HG02884 (cell line): ENCODE data around the gene BTBD9.

Source experiments
- ATAC-seq: cut with Tn5 transposase; IDR thresholded peaks from one replicate; pipeline ENCODE4 v1.9.1; 2021; ENCODE audit warnings: mild to moderate bottlenecking, moderate library complexity; ENCODE audit not compliant: unreplicated experiment

The BTBD9 gene

DNA sequence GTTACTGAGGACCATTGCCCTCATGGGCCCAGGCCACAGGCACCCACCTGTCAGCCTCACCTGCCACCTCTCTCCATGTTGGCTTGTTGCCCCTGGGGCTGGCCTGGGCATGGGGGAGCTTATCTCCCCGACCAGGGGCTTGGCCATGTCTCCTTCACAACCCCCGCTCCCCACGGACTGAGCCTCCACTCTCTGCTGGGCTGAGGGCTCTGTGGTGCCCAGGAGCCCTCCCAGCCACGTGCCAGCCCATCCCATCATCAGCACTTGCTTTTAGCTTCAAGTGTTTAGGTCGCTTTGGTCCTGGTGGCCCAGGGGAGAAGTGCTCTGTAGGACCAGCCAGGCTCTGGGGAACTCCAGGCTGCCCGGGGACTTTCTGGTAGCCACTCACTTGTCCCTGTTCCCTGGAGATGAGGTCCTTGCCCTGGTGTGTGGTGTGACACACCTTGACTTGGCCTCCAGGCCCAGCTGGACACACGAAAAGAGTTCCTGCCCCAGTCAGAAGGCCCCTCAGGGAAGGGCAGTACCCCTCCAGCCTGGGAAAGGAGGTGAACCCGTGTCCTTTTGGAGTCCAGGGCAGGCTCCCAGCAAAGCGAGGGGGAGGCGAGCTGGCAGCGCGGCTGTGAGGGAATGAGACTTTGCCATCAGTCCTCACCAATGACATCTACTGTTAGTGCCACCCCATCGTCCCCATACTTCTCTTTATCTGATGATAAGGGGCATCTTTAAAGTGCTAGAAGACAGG, 467.6 kb downstream of the BTBD9 start:
- no peak for ATAC-seq

DNA sequence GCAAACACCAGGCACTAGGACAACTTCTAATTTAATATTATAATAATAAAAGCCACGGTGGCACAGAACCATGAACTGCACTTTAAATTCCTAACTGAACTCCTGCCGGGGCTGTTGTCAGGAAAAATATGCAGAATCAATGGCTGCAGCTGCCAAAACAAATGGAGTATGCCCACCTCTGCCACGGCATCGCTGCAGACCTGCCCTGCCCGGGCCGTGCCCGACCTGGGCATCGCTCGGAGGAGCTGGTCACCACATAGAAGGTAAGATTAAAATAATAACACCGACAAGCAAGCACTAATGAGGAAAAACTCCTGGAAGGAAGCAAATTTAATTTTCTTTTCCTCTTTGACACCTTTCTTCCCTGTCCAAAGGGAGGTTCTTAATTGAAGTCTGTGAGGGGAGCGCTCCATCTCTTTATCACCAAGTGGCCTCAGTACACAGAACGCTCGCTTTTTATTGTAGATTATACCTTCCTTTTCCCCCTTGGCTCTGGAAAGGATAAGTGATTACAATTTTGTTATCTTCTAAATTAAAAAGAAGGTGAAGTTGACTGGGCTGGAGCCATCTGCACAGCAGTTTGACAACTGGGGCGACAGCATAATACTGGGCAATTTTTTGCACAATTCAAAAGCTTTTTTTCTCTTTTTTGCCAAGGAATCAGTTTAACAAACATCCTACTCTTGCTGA, 468.9 kb downstream of the BTBD9 start:
- no peak for ATAC-seq

DNA sequence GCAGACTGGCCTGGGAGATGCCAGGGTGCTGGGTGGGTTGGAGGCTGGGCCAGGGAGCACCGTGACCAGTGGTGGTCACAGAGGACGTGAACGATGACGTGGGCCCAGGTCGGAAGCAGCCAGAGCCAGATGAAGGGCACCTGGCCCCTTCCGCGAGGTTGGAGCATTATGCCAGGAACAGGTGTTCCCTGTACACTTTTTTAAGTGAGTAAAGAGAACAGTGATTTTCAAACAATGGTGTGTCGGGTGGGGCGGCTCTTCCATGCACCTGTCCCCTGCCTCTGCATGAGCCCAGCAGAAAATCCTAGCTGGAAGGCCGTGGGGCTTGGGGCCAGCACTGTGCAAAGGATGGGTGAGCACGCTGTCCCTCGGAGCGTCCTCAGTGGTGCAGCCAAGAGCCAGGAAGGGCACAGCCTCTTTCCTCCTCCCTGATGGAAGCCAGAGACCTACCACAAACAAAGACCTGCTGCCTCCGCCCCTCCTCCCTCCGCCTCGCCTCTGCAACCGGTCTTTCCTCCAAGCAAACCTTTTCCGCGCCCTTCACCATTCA, 469.7 kb downstream of the BTBD9 start:
- no peak for ATAC-seq

- no peak for ATAC-seq
Observed at GRCh38 chr6:38169221-38169976, 470.3 kb downstream of the BTBD9 start.

- ATAC-seq: no peak
Observed at GRCh38 chr6:38168699-38169098, 471.0 kb downstream of the BTBD9 start.

GRCh38 chr6:38168126-38168525, 471.6 kb downstream of the BTBD9 start:
- no peak for ATAC-seq

- no peak for ATAC-seq
Observed at GRCh38 chr6:38167598-38167997, 472.1 kb downstream of the BTBD9 start.

DNA sequence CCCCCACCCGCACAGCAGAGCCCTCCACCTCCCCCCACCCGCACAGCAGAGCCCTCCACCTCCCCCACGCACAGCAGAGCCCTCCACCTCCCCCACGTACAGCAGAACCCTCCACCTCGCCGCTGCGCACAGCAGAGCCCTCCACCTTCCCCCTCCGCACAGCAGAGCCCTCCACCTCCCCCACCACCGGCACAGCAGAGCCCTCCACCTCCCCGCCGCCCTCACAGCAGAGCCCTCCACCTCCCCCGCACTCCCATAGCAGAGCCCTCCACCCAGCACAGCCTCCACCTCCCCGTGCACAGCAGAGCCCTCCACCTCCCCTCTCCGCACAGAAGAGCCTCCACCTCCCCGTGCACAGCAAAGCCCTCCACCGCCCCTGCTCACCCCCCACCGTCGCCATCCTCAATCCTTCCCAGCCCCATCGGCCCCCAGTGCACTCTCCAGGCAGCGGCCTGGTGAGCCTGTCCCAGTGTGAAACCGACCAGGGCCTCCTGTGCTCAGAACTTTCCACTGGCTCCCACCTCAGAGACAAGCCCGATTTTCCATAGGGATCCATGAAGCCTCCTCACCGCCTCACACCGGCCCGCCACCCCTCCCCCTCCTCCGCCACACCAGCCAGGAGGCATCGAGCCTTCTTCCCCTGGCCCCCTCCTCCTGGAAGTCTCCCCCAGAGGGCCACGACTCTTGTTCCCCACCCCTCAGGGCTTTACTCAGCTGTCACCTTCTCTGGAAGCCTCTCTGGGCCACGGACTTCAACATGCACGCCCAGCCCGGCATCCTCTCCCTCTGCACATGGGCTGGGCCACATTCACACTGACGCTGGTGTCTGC, 473.1 kb downstream of the BTBD9 start:
- no peak for ATAC-seq

- no peak for ATAC-seq
Observed at GRCh38 chr6:38164671-38165108, 475.0 kb downstream of the BTBD9 start.

GRCh38 chr6:38164131-38164481, 475.6 kb downstream of the BTBD9 start:
- no peak for ATAC-seq

GRCh38 chr6:38163186-38164130, 476.3 kb downstream of the BTBD9 start:
- no peak for ATAC-seq

GRCh38 chr6:38162493-38163185, 477.1 kb downstream of the BTBD9 start:
- ATAC-seq: no peak

- no peak for ATAC-seq
Observed at GRCh38 chr6:38161754-38162492, 477.8 kb downstream of the BTBD9 start.

GRCh38 chr6:38161331-38161730, 478.4 kb downstream of the BTBD9 start:
- no peak for ATAC-seq

DNA sequence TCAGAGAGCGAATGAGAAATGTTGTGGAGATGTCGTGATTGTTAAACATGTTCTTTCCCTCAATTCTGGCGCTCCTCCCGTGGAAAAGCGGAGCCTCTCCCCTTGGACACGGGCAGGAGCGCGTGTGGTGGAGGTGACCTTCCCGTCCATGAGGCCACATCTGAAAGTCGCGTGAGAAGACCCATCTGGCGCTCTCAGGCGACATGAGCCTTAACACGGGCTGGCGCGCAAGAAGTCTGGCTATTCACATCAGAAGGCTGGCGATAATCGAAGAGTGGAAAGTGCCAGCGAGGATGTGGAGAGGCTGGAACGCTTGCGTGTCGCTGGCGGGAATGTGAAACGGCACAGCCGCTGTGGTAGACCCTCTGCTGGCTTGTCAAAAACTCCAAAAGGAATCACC, 478.9 kb downstream of the BTBD9 start:
- ATAC-seq: no peak

DNA sequence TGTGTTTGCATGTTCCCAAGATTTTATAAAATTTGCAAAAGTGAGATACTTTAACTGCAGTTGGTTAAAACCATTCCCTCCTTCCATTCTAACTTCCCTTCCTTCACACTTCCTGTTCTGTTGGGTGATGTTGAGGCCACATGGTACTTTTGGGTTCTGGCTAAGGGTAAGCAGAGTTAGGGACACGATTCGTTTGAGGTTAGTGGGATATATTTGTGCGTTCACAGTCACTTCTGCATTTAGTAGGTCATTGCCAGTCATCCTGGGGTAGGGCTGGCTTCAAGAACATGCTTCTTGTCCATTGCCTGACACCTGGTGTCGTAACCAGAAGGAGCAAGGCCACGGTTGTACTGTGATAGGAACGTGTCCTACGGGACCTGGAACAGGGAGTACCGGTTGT, 480.1 kb downstream of the BTBD9 start:
- no peak for ATAC-seq

- no peak for ATAC-seq
Observed at GRCh38 chr6:38158762-38159350, 480.9 kb downstream of the BTBD9 start.

DNA sequence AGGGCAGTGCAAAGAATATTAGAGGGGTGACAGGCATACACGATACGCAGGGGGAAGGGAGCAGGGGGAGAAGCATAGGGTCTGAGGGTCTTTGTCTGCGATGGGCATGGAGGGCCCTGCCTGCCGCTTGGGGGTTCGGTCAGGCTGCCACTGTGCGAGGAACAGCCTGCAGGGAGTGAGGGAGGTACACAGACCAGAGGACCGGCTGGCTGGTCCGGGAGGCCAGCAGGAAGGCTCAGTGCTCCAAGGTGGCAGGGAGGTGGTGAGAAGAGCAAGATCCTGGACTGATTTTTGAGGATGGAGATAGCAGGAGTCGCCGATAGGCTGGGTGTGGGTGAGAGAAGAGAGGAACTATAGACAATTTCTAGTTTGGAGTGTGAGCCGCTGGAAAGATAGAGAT, 481.8 kb downstream of the BTBD9 start:
- no peak for ATAC-seq
